ENCODE data around the gene NUP98. TPM values are rescaled to one million over a fixed set of nuclear protein-coding genes. Genes with fewer than 3 reads are reported as not detected.

Gene NUP98
- total RNA-seq, 2 donors from 2014 or later, result 135 to 216 TPM

GRCh38 chr11:3831378-3832239 lies 34.3 kb upstream of the NUP98 start:
- Histone ChIP-seq H3K27ac (no peak overlapping the region), H3K27me3 (replicated peaks; ENCODE audit: insufficient read depth) (no peaks in the 10 kb centered on the region), H3K4me1 (ENCODE audit: control insufficient read depth in 1 of 2, low read depth in 2 of 2) (peaks cover 22 to 25% of the 10 kb centered on the region in 2 donors), H3K9me3 (no peaks in the 10 kb centered on the region), H3K4me3 (no peak overlapping the region), H3K36me3 (peaks cover 23% of the 10 kb centered on the region)
- ATAC-seq (ENCODE audit: insufficient number of reproducible peaks, low FRiP score, low read depth) (no peak), DNase-seq (ENCODE audit: low spot score) (no peak)
- TF ChIP-seq CTCF (IDR thresholded peaks at IDR 0.05), result no peak

- no peaks in the 10 kb centered on the region for H3K9me3 ChIP-seq
- DNase-seq (ENCODE audit: low spot score) (no peak), ATAC-seq (ENCODE audit: insufficient number of reproducible peaks, low FRiP score, low read depth) (no peak)
- H3K36me3 ChIP-seq, result peaks cover 26% of the 10 kb centered on the region
- H3K4me3 ChIP-seq, result no peak overlapping the region
- H3K27me3 ChIP-seq (replicated peaks; ENCODE audit: insufficient read depth), result no peaks in the 10 kb centered on the region
- H3K4me1 ChIP-seq (ENCODE audit: control insufficient read depth in 1 of 2, low read depth in 2 of 2), result peaks cover 19 to 25% of the 10 kb centered on the region in 2 donors
- no peak overlapping the region for H3K27ac ChIP-seq
- no peak for TF ChIP-seq CTCF (IDR thresholded peaks at IDR 0.05)
These were observed 33.4 kb upstream of the NUP98 start for GRCh38 chr11:3830730-3831129.

GRCh38 chr11:3830088-3830487 lies 32.7 kb upstream of the NUP98 start:
- no peak for TF ChIP-seq CTCF (IDR thresholded peaks at IDR 0.05)
- peaks cover 26% of the 10 kb centered on the region for H3K36me3 ChIP-seq
- H3K4me3 ChIP-seq, result no peak overlapping the region
- H3K9me3 ChIP-seq, result no peaks in the 10 kb centered on the region
- H3K4me1 ChIP-seq (ENCODE audit: control insufficient read depth in 1 of 2, low read depth in 2 of 2), result peaks cover 16 to 20% of the 10 kb centered on the region in 2 donors
- H3K27ac ChIP-seq, result no peak overlapping the region
- no peaks in the 10 kb centered on the region for H3K27me3 ChIP-seq (replicated peaks; ENCODE audit: insufficient read depth)
- DNase-seq (ENCODE audit: low spot score) (no peak), ATAC-seq (ENCODE audit: insufficient number of reproducible peaks, low FRiP score, low read depth) (no peak)

GRCh38 chr11:3827434-3828186 lies 30.3 kb upstream of the NUP98 start:
- Histone ChIP-seq H3K27ac (no peak overlapping the region), H3K4me1 (ENCODE audit: control insufficient read depth in 1 of 2, low read depth in 2 of 2) (peaks cover 3 to 9% of the 10 kb centered on the region in 2 donors), H3K27me3 (replicated peaks; ENCODE audit: insufficient read depth) (no peaks in the 10 kb centered on the region), H3K36me3 (peaks cover 26% of the 10 kb centered on the region), H3K9me3 (no peaks in the 10 kb centered on the region), H3K4me3 (no peak overlapping the region)
- DNase-seq (ENCODE audit: low spot score) (no peak), ATAC-seq (ENCODE audit: insufficient number of reproducible peaks, low FRiP score, low read depth) (no peak)
- no peak for TF ChIP-seq CTCF (IDR thresholded peaks at IDR 0.05)

GRCh38 chr11:3826721-3827120 lies 29.4 kb upstream of the NUP98 start:
- Histone ChIP-seq H3K27ac (no peak overlapping the region), H3K4me3 (no peak overlapping the region), H3K36me3 (peaks cover 26% of the 10 kb centered on the region), H3K27me3 (replicated peaks; ENCODE audit: insufficient read depth) (no peaks in the 10 kb centered on the region), H3K4me1 (ENCODE audit: control insufficient read depth in 1 of 2, low read depth in 2 of 2) (peaks cover 0 to under 1% of the 10 kb centered on the region in 2 donors), H3K9me3 (no peaks in the 10 kb centered on the region)
- DNase-seq (ENCODE audit: low spot score), result no peak
- no peak for ATAC-seq (ENCODE audit: insufficient number of reproducible peaks, low FRiP score, low read depth)
- no peak for TF ChIP-seq CTCF (IDR thresholded peaks at IDR 0.05)
